GM19372 (cell line): Measurements from ENCODE around the gene ZAR1L.

Source experiments
- ATAC-seq: cut with Tn5 transposase; IDR thresholded peaks from one replicate; pipeline ENCODE4 v1.9.1; 2021; ENCODE audit warnings: mild to moderate bottlenecking, low read depth, moderate library complexity; ENCODE audit not compliant: unreplicated experiment

The ZAR1L gene

DNA sequence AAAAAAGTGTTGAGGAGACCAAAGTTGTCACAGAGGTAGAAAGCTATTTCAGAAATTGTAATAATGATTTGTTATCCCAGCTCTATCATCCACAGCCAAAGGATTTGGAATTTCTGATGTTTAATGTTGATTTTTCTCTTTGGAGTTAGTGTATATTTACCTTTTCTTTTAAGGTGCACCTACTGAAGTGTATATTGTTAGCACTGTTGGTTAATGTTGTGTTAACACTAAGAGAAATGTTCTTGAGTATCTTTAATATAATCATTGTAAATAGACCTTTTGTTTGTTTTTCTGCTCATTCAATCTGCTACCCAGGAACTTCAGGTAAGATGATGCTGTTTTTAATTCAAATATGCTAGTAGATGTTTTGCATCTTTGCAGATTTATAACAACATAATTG is 57.5 kb downstream of the ZAR1L start:
- ATAC-seq, result no peak

DNA sequence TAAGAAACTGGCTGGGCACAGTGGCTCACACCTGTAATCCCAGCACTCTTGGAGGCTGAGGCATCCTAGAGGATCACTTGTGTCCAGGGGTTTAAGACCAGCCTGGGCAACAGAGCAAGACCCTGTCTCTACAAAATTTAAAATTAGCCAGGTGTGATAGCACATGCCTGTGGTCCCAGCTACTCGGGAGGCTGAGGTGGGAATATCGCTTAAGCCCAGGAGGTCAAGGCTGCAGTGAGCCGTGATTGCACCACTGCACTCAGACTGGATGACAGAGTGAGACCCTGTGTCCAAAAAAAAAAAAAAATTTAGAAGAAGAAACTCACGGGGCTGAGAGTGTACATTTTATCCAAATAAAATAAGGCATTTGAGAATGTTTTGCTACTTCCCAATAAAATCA is 58.9 kb downstream of the ZAR1L start:
- ATAC-seq, result no peak

DNA sequence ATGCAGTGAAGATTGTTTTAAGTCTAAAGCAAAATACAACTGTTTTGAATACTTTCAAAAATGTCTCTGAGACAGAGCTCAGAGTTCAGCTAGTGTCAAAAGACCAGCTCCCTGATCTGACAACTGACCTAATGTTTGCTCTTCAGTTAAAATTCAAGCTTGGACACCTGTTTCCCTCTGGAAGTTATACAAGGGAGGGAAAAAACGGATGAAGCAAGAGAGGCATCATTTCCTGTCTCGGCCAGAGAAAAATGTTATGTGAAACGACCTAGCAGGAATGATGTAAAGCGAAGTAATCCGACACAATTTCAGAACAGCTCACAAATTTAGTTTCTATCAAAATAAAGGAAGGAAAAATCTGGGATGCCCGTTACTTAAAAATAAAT is 59.4 kb downstream of the ZAR1L start:
- no peak for ATAC-seq

DNA sequence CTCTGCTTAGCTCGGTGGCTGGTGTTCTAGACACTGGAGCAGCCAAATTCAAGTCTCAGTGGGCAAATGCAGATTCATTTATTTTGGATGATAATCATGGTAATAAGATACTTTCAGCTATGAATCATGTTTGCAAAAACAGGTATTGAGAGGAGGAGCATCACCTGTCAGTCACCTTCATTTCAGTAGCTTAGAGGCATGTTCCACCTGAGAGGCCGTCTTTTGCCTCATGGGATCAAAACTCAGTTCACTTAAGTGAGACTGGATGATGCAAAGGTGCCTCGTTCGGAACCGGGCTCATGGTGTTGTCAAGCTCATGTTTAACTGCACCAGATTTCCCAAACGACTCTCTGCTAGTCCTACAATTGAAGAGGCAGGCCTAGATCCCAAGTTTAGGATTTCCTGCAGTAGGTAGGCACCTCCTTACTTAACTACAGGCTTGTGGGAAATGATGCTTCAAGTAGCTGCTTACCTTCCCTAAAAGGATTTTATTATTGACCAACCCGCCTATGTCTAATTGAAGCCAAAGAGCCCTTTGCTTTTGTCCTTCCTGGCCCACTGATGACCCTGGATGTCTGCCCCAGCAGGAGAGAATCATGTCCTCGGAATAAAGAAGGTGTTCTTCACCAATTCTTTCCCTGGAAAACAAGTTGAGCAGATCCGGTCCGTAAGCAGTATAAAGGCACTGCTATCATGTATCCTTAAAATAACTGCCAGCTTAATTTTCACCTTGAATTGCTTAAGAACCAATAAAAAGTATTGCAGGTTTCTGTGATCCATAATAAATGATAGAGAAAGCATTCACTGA is 60.0 kb downstream of the ZAR1L start:
- no peak for ATAC-seq

- no peak for ATAC-seq
Observed at GRCh38 chr13:32254416-32254815, 60.7 kb downstream of the ZAR1L start.

DNA sequence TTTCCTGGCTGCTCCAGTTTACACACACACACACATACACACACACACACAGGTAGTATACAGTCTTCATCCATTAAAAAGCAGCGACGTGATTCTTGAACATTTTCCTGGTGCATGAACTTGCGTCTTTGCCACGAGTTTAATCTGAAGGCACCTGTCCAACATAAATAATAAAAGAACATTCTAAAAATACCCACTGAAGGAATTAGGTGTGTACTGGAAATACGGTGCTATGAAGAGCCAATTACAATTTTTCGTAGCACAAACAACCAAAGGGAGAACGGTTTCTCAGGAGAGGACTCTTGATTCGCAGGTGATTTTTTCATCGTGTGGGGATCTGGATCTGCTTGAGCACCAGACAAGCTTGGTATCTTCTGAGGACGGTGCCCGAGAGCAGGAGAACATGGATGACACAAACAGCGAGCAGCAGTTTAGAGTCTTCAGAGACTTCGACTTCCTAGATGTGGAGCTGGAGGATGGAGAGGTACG is 61.2 kb downstream of the ZAR1L start:
- no peak for ATAC-seq
